GM18909 (cell line): ENCODE results near the gene ARPIN.
A peak's percentile ranks its signal among the peaks of the same experiment; 100 is the strongest.
"Not testable (repeated sequence)": the region's sequence is repeated elsewhere in the genome, so short reads cannot be mapped to it uniquely, and the experiment has no call there.

Experiments used
- ATAC-seq: cut with Tn5 transposase; IDR thresholded peaks from one replicate; pipeline ENCODE4 v1.9.1; 2021; ENCODE audit warnings: mild to moderate bottlenecking; ENCODE audit not compliant: unreplicated experiment, poor library complexity

The ARPIN gene

DNA sequence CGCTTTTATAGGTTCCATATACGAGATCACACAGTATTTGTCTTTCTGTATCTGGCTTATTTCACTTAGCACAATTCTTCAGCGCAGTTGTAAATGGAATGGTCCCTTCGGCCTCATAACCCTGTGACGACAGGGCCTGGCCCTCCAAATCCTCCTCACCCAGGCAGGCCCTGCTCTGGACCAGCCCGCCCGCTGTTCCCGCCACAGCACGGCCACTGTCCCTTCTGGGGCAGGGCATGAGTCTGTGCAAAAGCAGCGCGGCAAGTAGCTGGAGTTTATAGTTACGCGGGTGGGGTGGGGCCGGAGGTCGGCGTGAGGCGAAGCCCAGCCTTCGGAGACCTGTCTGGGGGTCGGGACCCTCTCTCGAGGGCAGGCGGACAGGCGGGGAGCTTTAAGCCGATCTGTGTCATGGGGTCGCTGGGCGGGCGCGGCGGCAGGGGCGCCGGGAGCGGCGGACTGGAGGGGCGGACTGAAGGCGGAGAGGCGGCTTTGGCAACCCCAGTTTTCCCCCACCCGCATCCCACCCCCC, 543 bp downstream of the ARPIN start:
- ATAC-seq = no peak

DNA sequence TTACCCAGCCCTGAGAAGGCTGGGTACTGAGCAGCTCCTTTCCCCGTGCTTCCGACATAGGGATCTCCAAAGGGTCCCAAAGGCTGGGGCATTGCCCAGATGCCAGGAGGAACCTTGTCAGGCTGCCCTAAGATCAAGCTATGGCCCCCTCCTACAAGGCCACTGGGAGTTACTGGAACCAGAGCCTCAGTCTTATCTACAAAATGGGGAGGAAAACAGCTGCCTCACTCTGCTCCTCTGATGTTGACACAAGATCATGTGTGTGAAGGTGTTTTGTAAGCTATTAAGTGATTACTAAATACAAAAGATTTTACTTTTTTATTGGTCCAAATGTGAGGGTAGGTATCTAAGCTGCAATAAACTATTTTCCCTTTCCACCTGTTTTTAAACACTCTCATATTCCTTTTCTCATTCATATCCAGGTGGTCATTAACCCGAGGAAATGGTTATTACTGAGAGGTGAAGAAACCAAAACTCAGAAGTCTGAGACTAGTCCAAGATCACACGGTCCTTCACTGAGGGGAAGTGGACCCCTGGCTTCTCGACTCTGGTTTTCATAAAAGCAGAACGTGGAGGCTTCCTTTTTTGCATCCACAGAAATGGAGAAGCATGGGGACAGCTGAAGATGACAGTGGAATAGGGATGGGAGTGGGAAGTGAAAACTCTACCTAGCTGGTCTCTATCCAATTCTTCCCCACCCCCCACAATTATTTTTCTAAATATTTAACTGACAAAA, 1.7 kb downstream of the ARPIN start:
- ATAC-seq = no peak

DNA sequence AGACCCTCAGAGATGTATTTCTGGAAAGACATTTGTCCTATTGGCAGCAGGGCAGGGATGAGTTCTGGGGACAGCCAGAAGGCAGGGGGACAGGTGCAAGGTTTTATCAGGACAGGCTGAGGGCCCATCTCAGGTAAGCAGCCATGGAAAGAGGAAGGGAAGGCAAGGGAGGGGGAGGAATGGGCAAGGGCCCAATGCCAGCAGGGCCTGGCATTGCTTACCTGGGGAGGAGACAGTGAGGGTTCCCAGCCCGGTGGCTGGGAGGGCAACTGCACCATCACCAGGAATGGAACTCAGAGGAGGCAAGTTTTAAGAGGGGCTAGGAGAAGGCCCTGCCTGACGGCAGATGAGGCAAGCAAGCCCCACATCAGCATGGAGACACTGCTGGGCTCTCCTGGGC, 3.1 kb downstream of the ARPIN start:
- ATAC-seq = no peak

DNA sequence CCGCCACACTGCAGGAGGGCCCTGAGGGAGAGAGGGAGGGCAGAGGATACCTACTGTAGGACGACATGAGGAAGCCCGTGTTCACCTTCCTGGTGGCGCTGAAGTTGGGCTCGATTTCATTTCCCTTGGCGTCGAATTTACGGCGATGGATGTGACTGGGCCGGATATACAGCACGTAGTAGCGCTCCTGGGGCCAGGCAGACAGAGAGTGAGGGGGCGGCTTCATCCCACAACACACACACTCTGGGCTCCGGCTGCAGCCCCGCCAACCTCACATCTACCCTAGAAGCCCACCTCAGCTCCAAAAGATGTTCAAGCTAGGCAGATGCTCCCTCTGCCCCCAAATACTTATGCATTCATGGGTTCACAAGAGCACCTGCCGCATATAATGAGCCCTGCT, 4.5 kb downstream of the ARPIN start:
- ATAC-seq = no peak

DNA sequence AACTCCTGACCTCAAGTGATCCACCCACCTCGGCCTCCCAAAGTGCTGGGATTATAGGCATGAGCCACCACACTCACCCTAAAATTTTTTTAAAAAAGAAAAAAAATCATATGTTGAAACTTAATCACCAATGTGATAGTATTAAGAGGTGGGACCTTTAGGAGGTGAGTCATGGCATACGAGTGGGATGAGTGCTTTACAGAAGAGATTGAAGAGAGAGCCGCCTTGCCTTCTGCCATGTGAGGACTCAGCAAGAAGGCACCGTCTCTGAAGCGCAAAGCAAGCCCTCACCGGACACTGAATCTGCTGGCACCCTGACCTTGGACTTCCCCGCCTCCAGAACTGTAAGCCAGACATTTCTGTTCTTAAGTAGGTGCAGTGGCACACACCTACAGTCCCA, 5.5 kb downstream of the ARPIN start:
- no peak for ATAC-seq

DNA sequence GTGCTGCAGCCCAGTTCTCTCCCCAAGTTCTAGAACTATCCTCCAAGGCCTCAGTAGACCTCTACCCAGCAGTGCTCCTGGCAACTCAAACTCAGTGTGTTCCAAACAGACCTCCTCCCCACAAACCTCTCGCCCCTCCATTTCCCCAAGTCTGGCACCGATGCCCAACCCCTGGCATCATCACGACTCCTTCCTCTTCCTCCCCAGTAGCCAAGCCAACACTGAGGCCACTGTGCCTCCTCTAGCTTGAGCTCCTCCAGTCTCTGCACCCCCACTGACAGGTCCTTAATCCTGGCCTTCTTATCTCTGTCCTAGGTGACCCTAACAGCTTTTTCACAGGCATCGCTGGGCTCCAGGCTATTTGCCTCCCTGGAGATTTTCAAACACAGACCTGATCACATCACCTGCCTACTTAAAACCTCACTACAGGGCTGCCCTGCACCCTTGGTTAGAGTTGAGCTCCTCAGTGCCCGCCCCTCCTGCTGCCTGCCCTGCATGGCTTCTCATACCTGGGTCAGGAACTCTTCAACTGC, 6.8 kb downstream of the ARPIN start:
- ATAC-seq = no peak

DNA sequence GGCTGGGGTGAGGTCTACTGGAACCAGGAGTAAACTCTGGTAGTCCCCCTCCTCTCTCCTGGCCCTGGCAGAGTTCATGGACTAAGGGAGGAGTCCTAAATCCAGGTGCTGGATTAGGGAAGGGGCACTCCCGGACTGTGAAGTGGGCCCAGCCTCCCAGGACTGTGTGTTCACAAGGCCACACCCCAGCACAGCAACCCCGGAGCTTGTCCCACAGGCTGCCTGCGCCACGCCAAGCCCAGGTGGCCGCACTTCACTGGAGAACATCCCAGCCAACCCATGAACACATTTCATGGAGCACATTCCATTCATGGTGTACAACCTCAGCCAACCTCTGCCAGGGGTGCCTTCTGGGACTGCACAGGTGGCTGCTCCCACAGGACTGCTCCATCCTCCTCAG, 8.2 kb downstream of the ARPIN start:
- no peak for ATAC-seq

DNA sequence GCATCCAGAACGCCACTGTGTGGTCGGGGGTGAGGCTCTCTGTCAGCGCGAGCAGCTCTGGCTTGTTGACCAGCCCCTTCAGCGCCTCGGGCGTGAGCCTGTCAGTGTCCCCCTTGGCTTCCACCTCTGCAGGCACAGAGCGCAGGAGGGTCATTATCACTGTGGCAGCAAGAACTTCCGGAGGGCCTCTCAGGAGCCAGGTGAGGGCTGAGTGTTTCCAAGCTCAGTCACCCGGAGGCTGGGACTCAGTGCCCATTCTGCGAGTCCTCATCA, 9.0 kb downstream of the ARPIN start:
- no peak for ATAC-seq

DNA sequence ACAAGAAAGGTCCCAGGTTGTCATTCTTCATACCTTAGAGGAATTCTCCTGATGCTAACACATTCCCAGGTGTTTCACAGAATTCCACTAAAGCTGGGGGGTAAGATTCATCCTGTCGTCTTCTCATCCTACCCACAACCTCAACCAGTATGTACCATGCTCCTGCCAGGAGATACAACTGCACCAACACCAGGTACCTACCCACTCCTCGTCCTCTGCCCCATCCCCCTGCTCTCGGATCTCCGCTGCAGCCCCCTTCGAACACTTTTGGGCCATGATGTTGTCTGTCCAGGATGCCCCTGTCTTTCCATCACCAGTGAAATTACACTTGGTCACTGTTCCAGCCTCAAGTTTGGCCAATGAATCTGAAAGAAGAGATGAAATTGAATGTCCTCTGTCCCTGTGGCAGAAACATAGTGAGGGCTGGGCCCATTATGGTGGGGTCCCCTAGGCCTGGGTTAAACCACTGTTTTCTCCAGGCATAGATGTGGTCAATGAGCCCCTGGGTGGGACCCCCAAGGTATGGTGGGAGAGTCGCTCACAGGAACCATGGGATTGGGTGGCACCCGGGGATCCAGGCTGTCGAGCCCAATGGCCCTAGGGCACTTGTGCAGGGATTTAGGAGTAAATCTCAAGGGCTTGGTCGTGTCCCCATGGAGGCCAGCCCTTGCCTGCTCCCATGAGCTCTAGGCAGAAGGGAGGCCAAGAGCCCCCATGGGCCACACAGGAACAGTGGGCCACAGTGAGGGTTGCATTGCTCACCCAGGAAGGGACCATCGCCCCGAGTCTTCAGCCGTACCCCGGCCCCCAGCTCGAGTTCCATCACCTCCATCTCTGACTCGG, 9.5 kb downstream of the ARPIN start:
- no peak for ATAC-seq

DNA sequence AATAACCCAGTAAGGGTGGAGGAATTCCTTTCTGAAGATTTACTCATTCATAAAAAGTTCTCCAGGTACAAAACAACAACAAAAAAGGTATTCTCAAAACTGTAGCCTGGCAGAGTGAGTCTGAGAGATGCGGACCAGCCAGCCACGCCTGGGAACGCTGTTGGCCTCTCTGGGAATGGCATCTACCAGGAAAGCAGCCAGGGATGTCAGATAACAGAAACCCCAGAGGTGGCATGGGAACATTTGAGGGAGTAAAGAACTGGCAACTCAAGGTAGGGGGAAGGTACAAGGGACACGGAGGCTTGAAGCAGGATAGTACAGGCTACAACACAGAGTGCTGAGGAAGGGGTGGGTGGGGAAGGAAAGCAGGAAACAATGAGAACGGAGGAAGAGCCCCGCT, 11.9 kb downstream of the ARPIN start:
- ATAC-seq = no peak

DNA sequence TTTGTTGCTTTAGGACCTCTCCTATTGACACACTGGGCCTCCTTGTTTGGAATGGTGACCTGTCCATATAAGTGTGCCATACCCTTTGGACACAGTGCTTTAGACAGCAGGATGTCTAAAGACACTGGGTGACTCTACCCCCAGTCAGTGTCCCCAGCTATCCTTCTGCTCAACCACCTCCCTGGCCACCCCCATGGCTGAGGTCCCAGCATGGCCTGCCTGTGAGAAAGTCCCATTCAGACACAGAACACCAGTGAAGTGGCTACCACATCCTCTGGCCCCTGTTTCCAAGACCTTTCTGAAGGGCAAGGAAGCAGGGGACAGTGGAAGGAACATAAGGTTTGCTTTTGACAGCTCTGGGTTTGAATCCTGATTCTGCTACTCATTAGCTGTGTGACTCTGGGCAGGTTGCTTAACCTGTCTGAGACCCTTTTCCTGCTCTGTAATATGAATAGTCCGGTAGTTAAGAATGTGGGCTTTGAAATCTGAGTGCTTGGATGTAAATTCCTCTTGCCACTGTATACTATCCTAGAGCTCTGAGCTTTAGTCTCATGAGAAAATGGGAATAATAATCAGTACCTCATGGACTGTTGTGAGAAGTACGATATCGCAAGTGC, 12.7 kb downstream of the ARPIN start:
- no peak for ATAC-seq

DNA sequence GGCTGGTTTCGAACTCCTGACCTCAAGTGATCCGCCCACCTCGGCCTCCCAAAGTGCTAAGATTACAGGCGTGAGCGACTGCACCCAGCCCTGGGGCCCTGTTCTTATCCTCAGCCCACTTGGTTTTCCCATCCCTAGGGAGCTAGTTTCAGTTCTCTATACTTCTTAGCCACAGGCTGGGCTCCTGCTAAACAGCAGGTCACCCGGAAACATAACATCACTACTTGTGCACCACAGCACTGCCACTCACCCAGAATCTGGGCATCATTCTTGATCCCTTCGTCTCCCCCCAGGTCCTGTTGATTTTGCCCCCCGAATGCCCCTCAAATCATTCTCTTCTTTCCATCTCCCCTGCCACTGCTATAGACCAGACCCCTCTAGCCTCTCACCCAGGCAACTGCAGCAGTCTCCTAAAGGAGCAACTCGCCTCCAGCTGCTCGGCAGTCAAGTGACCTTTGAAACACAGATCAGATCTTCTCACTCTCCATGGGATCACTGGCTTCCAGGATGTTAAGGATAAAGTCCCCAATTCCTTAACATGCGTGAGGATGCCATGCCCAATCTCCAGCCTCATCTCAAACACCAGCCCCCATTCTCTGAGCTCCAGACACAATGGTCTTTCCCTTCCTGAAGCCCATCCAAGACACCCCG, 13.3 kb downstream of the ARPIN start:
- no peak for ATAC-seq

DNA sequence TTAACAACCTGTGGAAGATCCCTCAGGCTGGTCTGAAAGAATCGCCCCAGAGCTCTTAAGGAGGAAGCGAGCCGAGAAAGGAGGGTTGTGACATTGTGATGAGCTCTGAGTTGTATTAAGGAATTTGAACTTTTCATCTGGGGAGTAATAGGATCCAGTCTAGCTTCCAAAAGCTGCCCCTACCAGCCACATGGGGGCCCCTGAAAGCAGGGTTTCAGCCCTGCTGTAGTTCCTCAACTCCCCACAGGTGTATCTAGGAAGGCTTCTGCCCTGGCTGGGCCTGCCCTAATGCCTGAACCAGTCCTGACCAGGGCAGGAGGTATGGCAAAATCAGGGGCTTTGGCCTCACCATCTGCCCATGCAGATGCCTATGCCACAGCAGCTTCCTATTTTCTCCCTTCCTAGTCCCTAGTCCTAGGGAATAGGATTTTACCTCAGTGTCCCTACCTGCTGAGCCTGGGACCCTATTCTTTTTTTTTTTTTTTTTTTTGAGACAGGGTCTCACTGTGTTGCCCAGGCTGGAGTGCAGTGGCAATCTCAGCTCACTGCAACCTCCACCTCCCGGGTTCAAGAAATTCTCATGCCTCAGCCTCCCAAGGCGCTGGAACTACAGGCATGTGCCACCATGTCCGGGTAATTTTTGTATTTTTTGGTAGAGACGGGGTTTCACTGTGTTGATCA, 14.0 kb downstream of the ARPIN start:
- ATAC-seq = peak; percentile 59

DNA sequence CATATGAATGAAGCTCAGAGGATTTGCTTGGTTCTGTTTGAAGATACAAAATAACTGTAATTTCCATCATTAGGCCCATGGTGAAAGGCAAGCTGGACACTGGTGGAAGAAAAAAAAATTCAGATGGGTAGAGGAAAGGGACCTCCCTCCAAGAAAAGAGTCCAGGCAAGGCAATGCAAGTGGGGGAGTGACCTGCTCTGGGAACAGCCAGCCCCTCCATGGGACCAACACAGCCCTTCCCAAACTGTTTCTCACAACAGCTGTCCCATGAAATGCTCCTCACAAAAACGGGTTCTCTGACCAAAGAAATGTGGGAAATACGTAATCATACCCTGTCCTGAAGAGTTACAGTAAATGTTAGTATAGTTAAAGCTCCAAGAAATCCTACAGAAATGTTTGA, 14.6 kb downstream of the ARPIN start:
- ATAC-seq = no peak

DNA sequence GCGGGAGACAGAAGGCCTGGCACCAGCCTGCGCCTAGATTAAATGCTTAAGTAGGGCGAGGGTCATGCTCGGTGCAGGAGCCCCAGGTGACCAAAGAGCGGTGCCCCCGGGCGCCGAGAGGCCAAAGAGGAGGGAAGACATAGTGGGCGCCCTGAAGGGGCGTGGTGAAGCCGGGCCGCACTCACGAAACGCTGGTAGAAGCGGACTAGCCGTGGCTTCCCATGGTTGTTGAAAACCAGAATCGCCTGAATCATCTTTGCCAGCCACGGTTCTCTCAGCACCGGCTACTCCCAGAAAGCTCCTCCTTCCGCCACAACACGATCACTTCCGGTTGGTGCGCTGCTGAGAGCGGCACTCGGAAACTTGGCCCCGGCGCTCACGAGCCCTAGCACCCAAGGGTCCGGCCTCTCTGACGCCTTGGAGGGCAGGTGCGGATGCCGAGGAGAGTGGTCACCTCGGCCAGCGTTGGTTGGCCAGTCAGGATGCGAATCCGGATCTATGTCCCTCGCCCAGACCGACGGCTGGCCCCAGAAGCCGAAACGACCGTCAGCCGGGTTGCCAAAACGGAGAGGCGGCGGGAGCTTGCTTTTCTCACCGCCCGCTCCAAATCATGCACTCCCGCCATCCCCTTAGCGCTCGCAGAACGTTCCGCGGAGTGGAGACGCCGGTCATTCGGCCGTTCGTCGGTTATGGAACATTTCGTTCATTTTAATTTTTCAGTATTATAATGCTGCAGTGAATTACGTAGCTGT, 18.9 kb downstream of the ARPIN start, which contains the start of gene AP3S2:
Gene AP3S2 (minus strand): TSS at position 299 of the 752 bp plus-strand sequence. CDS start 45 bp downstream, at position 254.
- peak; percentile 91 for ATAC-seq

DNA sequence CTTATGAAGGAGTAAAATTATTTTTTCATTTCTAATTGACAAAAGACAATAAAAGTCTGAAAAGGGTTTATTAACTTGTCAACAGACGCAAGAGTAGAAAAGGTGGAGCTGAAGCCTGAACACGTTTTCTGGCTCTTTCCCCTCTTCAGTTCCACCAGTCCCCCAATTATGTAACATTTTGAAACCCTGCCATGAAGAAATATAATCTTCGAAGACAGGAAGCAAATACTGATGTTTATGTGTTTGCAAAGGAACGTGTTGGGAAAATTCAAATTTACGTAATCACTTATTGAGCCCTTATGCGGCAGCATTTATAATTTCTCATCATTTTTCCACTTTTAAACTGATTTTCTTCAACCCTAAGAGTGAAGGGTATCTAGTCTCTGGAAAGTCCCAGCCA, 19.7 kb downstream of the ARPIN start:
- no peak for ATAC-seq

DNA sequence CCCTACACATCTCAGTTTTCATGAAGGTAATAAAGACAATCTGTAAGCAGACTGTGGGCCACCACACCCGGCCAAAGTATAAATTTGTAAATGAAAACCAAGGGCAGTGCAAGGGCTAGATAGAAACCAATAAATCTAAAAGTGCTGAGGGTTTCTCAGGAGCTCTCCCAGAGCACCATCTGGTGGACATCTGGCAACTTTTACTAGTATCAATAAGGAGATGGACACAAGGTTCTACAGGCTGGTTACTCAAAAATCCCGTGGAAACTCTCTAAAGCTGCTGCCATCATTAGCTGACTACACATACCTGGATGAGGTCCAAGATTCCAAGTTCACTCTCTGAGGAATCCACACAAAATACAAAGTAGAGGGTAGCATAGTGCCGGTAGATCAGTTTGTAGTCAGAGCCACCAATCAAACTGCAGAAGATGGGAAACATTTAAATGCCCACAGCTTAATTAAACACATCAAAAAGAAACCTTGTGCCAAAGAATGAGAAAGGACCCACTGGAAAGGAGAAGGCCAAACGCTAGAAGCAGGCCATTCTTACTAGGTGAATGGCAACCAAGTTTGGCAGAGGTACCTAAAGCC, 24.4 kb downstream of the ARPIN start:
- no peak for ATAC-seq

DNA sequence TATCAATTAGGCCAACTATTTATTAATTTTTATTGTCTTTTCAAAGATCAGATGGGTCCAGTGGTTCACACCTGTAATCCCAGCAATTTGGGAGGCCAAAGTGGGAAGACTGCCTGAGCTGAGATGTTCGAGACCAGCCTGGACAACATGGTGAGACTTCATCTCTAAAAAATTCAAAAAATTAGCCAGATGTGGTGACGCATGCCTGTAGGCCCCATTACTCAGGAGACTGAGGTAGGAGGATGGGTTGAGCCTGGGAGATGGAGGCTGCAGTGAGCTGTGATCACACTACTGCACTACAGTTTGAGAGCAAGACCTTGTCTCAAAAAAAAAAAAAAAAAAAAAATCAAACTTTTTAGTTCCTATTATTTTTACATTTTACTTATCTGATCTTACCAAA, 27.1 kb downstream of the ARPIN start:
- no peak for ATAC-seq

DNA sequence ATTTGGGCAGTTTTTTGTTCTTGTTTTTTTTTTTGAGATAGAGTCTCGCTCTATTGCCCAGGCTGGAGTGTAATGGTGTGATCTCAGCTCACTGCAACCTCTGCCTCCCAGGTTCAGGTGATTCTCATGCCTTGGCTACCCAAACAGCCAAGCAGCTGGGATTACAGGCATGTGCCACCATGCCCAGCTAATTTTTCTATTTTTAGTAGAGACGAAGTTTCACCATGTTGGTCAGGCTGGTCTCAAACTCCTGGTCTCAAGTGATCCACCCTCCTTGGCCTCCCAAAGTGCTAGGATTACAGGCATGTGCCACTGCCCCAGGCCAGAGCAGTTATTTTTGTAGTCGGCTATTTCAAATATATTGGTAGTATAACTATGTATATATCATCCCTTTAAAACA, 27.6 kb downstream of the ARPIN start:
- not testable (repeated sequence) for ATAC-seq
